Suprapubic skin (tissue), 4 donors: Measurements from ENCODE around the gene FOXE3.

ENCODE experiments used
- POLR2A ChIP-seq, 2 donors: fragments of 450-650 bp; IDR thresholded peaks; one replicate each; pipeline ENCODE4 v1.6.1; 2017; ENCODE audit warnings: antibody characterized with exemption in 2 of 2, mild to moderate bottlenecking in 2 of 2, moderate library complexity in 2 of 2
- POLR2AphosphoS5 ChIP-seq, 3 donors: sonication (generic); formaldehyde crosslinking; IDR thresholded peaks; one replicate each; pipeline ENCODE4 v1.6.1; 2017; ENCODE audit warnings: antibody characterized with exemption in 3 of 3
- TF ChIP-seq, protein P1 (sequence below), 2 donors: fragments of 200-600 bp in 1 of 2; fragments of 450-650 bp in 1 of 2; sonication (generic) in 1 of 2; IDR thresholded peaks; one replicate each; pipeline ENCODE4 v1.5.1; 2016 to 2019; ENCODE audit warnings: antibody characterized with exemption in 2 of 2, mild to moderate bottlenecking in 1 of 2, moderate library complexity in 1 of 2

- TF ChIP-seq POLR2AphosphoS5 (IDR thresholded peaks at IDR 0.05) = no peak
- TF ChIP-seq, protein P1, sequence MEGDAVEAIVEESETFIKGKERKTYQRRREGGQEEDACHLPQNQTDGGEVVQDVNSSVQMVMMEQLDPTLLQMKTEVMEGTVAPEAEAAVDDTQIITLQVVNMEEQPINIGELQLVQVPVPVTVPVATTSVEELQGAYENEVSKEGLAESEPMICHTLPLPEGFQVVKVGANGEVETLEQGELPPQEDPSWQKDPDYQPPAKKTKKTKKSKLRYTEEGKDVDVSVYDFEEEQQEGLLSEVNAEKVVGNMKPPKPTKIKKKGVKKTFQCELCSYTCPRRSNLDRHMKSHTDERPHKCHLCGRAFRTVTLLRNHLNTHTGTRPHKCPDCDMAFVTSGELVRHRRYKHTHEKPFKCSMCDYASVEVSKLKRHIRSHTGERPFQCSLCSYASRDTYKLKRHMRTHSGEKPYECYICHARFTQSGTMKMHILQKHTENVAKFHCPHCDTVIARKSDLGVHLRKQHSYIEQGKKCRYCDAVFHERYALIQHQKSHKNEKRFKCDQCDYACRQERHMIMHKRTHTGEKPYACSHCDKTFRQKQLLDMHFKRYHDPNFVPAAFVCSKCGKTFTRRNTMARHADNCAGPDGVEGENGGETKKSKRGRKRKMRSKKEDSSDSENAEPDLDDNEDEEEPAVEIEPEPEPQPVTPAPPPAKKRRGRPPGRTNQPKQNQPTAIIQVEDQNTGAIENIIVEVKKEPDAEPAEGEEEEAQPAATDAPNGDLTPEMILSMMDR (IDR thresholded peaks at IDR 0.05) = no peak
- no peak for TF ChIP-seq POLR2A (IDR thresholded peaks at IDR 0.05)
Observed at GRCh38 chr1:47420547-47420946, 4.5 kb downstream of the FOXE3 start.
